ENCODE results near the gene ACTG2.

ACTG2 gene

GRCh38 chr2:73946215-73946614 lies 53.4 kb downstream of the ACTG2 start:
- DNase-seq (ENCODE audit: low read depth), result no peak
- H3K4me3 ChIP-seq (ENCODE audit: low read depth, low read length), result no peak overlapping the region
- TF ChIP-seq, protein P1, sequence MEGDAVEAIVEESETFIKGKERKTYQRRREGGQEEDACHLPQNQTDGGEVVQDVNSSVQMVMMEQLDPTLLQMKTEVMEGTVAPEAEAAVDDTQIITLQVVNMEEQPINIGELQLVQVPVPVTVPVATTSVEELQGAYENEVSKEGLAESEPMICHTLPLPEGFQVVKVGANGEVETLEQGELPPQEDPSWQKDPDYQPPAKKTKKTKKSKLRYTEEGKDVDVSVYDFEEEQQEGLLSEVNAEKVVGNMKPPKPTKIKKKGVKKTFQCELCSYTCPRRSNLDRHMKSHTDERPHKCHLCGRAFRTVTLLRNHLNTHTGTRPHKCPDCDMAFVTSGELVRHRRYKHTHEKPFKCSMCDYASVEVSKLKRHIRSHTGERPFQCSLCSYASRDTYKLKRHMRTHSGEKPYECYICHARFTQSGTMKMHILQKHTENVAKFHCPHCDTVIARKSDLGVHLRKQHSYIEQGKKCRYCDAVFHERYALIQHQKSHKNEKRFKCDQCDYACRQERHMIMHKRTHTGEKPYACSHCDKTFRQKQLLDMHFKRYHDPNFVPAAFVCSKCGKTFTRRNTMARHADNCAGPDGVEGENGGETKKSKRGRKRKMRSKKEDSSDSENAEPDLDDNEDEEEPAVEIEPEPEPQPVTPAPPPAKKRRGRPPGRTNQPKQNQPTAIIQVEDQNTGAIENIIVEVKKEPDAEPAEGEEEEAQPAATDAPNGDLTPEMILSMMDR (IDR thresholded peaks at IDR 0.05; ENCODE audit: control insufficient read depth, extremely low read depth, insufficient read depth), result no peak

DNA sequence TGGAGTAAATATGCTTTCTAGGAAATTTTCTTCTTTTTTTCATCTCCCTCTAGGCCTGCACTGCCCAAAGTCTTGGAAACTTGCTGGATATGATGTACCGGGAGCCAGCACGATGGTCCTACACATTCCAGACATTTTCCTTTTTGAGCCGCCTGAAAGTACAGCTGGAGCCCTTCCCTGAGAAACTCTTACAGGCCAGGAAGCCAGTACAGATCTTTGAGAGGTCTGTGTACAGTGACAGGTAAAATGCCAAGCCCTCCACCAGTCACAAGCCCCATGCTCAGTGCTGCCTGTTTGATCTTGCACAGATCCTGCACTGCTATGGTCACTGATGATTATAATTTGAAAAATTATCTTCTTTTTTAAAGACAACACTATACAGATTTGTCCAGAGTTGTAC lies 53.9 kb downstream of the ACTG2 start:
- TF ChIP-seq, protein P1 (IDR thresholded peaks at IDR 0.05; ENCODE audit: control insufficient read depth, extremely low read depth, insufficient read depth), result no peak
- no peak for DNase-seq (ENCODE audit: low read depth)
- H3K4me3 ChIP-seq (ENCODE audit: low read depth, low read length), result no peak overlapping the region

DNA sequence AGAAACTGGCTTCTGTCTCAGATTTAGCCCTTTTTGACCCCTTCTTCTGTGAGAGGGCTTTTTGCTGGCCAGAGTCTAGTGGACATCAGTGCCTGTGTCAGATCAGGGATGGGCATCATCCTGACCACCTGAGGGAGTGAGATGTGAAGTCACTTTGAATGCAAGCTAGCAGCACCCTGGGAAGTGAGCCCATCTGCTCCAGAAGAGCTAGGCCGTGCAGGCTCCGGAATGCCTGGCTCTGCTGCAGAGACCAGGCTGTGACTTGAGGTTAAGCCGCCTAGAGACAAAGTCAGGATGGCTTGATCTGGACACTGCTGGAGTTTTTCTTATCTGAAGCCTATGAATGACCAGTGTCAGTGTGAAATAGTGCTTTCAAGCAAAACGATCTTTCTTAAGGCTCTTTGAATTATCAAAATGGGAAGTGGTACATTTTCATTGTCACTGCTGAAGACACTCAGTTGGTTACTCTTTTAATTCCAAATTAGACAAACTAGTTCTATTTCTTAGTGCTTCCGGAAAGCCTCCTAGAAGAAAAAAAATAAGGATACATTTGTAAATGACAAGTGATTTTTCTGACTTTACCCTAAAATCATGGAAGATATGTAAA lies 54.7 kb downstream of the ACTG2 start:
- H3K4me3 ChIP-seq (ENCODE audit: low read depth, low read length), result no peak overlapping the region
- TF ChIP-seq, protein P1 (IDR thresholded peaks at IDR 0.05; ENCODE audit: control insufficient read depth, extremely low read depth, insufficient read depth), result no peak
- DNase-seq (ENCODE audit: low read depth), result no peak

DNA sequence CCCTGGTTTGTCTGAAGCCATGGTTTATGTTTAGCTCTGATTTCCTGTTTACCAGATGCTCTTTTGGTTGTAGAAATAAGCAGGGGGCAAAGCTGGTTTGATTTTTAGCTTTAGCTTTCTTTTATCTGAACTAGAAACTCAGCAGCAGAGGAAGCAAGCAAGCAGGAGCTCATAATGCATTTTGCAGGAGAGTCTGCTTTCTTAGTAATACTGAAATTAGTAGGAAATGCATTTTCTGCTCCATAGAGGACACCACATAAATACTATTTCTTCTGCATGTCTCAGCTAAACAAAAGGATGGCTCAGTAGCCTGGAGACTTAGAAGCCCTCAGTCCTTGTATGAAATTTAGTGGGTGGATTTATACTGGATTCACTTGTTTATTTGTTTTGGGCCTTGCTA lies 57.0 kb downstream of the ACTG2 start:
- no peak overlapping the region for H3K4me3 ChIP-seq (ENCODE audit: low read depth, low read length)
- no peak for DNase-seq (ENCODE audit: low read depth)
- TF ChIP-seq, protein P1 (IDR thresholded peaks at IDR 0.05; ENCODE audit: control insufficient read depth, extremely low read depth, insufficient read depth), result no peak

DNA sequence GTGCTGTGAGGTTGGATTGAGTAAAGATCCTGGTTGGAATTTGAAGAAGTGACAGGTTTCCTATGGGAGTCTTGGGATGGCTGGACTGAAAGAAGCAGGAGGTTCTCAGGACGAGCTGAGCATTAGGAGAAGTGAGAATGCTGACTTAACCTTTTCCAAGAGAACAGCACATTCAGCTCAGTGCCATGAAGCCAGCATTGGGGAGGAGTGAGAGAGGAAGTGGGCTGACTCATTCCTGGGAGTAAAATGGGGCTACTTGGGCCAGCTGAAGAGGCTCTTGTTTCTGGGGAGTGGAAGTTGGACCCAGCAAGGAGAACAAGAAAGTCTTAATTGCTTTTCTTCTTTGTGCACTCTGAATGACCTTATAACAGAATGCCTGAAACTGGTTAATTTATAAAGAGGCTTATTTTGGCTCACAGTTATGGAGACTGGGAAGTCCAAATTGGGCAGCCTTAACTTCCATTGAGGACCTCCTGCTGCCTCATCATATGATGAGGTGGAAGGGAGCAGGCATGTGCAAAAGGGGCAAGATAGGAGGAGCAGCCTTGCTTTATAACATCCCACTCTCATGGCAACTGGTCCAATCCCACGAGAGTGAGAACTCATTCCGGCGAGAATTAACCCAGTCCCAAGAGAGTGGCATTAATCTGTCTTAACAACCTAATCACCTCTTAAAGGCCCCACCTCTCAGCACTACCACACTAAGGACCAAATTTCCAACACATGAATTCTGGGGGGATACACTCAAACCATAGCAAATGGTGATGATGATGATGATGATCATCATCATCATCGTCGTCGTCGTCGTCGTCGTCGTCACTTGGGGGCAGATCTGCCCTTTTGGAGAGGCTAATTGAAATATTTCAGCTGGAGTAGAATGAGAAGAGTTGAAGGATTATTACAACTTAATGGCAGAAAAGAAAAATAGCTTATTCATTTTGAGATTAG lies 60.0 kb downstream of the ACTG2 start:
- no peak for DNase-seq (ENCODE audit: low read depth)
- no peak overlapping the region for H3K4me3 ChIP-seq (ENCODE audit: low read depth, low read length)
- TF ChIP-seq, protein P1 (IDR thresholded peaks at IDR 0.05; ENCODE audit: control insufficient read depth, extremely low read depth, insufficient read depth), result no peak

GRCh38 chr2:73956218-73956865 lies 63.5 kb downstream of the ACTG2 start:
- H3K4me3 ChIP-seq (ENCODE audit: low read depth, low read length), result no peak overlapping the region
- no peak for DNase-seq (ENCODE audit: low read depth)
- TF ChIP-seq, protein P1 (IDR thresholded peaks at IDR 0.05; ENCODE audit: control insufficient read depth, extremely low read depth, insufficient read depth), result no peak
